ENCODE data around the gene SACS.

The SACS gene

GRCh38 chr13:23456437-23457210 is 23.1 kb upstream of the SACS start:
- DNase-seq = no peak

- DNase-seq = no peak
Measured at GRCh38 chr13:23455401-23456185, 22.1 kb upstream of the SACS start.

GRCh38 chr13:23453132-23453531 is 19.6 kb upstream of the SACS start:
- DNase-seq = no peak

- no peak for DNase-seq
Measured at GRCh38 chr13:23450340-23451046, 17.0 kb upstream of the SACS start.

- DNase-seq = no peak
Measured at GRCh38 chr13:23449398-23450162, 16.1 kb upstream of the SACS start.

GRCh38 chr13:23447927-23448326 is 14.4 kb upstream of the SACS start:
- DNase-seq = no peak

- no peak for DNase-seq
Measured at GRCh38 chr13:23445794-23446193, 12.3 kb upstream of the SACS start.

- DNase-seq = no peak
Measured at GRCh38 chr13:23443878-23444277, 10.4 kb upstream of the SACS start.

- DNase-seq = no peak
Measured at GRCh38 chr13:23443110-23443509, 9.6 kb upstream of the SACS start.

GRCh38 chr13:23440821-23441618 is 7.5 kb upstream of the SACS start:
- DNase-seq = peak; percentile 30 to 69

- peak; percentile 34 to 59 for DNase-seq
Measured at GRCh38 chr13:23440324-23440723, 6.8 kb upstream of the SACS start.

GRCh38 chr13:23437916-23438315 is 4.4 kb upstream of the SACS start:
- no peak for DNase-seq

- no peak for DNase-seq
Measured at GRCh38 chr13:23436680-23437079, 3.2 kb upstream of the SACS start.

GRCh38 chr13:23434491-23434890 is 989 bp upstream of the SACS start:
- DNase-seq = no peak

GRCh38 chr13:23432626-23433025 is 876 bp downstream of the SACS start:
- DNase-seq = no peak

- no peak for DNase-seq
Measured at GRCh38 chr13:23430664-23431063, 2.8 kb downstream of the SACS start.

GRCh38 chr13:23427881-23428528 is 5.5 kb downstream of the SACS start:
- DNase-seq = no peak

GRCh38 chr13:23427342-23427843 is 6.1 kb downstream of the SACS start:
- DNase-seq = no peak

GRCh38 chr13:23421596-23421995 is 11.9 kb downstream of the SACS start:
- no peak for DNase-seq

GRCh38 chr13:23418776-23419683 is 14.5 kb downstream of the SACS start:
- DNase-seq = no peak
